Measurements from ENCODE around the gene ISM1. TPM values are rescaled to one million over a fixed set of nuclear protein-coding genes. Genes with fewer than 3 reads are reported as not detected.

The ISM1 gene
- total RNA-seq, 2 experiments from 2014 or later, result 0.87 to 1.1 TPM

- ChIA-PET CTCF (interaction anchor here (0.6 to 1.2 kb wide), 9 partner anchors 15 to 144 kb away, joined by 3 to 5 read pairs (median 4); no protein-coding TSS in a partner anchor), POLR2A (interaction anchor here (1.1 to 1.2 kb wide), 2 partner anchors 10 to 15 kb away, joined by 5 read pairs; no protein-coding TSS in a partner anchor)
- ATAC-seq (ENCODE audit: poor library complexity) (no peak), DNase-seq (no peak)
- Mint-ChIP-seq H3K36me3 (ENCODE audit: low read depth) (no peaks in the 10 kb centered on the region), H3K27ac (no peak overlapping the region), H3K9me3 (no peaks in the 10 kb centered on the region), H3K4me1 (ENCODE audit: low read depth) (peaks cover 39% of the 10 kb centered on the region), H3K4me3 (no peak overlapping the region), H3K27me3 (no peaks in the 10 kb centered on the region)
- Histone ChIP-seq H3K4me3 (ENCODE audit: low read length) (no peak overlapping the region), H3K36me3 (ENCODE audit: insufficient read depth, low read length) (no peaks in the 10 kb centered on the region), H3K27me3 (ENCODE audit: control insufficient read depth in 1 of 2, insufficient read depth in 2 of 2, low read length in 2 of 2) (no peaks in the 10 kb centered on the region), H3K27ac (ENCODE audit: low read depth in 1 of 2, low read length in 2 of 2) (no peak overlapping the region), H3K9me3 (ENCODE audit: control insufficient read depth in 1 of 2, insufficient read depth in 1 of 2, low read length in 2 of 2) (no peaks in the 10 kb centered on the region), H3K4me1 (ENCODE audit: insufficient read depth, low read length) (peaks cover 15% of the 10 kb centered on the region)
- intact Hi-C loops (cut with DNase I, micrococcal nuclease), result loop anchor here (1.0 kb wide), 3 partner anchors 16 to 144 kb away; no protein-coding TSS in a partner anchor
- no peak for TF ChIP-seq CTCF (IDR thresholded peaks at IDR 0.05)
These were observed 41.7 kb downstream of the ISM1 start for GRCh38 chr20:13262671-13263360.

- Histone ChIP-seq H3K9me3 (ENCODE audit: control insufficient read depth in 1 of 2, insufficient read depth in 1 of 2, low read length in 2 of 2) (no peaks in the 10 kb centered on the region), H3K36me3 (ENCODE audit: insufficient read depth, low read length) (no peaks in the 10 kb centered on the region), H3K27ac (ENCODE audit: low read depth in 1 of 2, low read length in 2 of 2) (no peak overlapping the region), H3K4me3 (ENCODE audit: low read length) (no peak overlapping the region), H3K4me1 (ENCODE audit: insufficient read depth, low read length) (peaks cover 15% of the 10 kb centered on the region), H3K27me3 (ENCODE audit: control insufficient read depth in 1 of 2, insufficient read depth in 2 of 2, low read length in 2 of 2) (no peaks in the 10 kb centered on the region)
- no peaks in the 10 kb centered on the region for H3K36me3 Mint-ChIP-seq (ENCODE audit: low read depth)
- ChIA-PET POLR2A (interaction anchor here (1.4 kb wide), 1 partner anchor 10 kb away, joined by 3 read pairs; no protein-coding TSS in a partner anchor), CTCF (no interaction called here)
- no peak for TF ChIP-seq CTCF (IDR thresholded peaks at IDR 0.05)
- no peak for DNase-seq
- ATAC-seq (ENCODE audit: poor library complexity), result no peak
- no peak overlapping the region for H3K4me3 Mint-ChIP-seq
- no peak overlapping the region for H3K27ac Mint-ChIP-seq
- intact Hi-C loops (cut with DNase I, micrococcal nuclease), result no loop called here
- no peaks in the 10 kb centered on the region for H3K27me3 Mint-ChIP-seq
- H3K4me1 Mint-ChIP-seq (ENCODE audit: low read depth), result peaks cover 39% of the 10 kb centered on the region
- no peaks in the 10 kb centered on the region for H3K9me3 Mint-ChIP-seq
These were observed 42.4 kb downstream of the ISM1 start for GRCh38 chr20:13263451-13263850.

- DNase-seq (no peak), ATAC-seq (ENCODE audit: poor library complexity) (no peak)
- no peak for TF ChIP-seq CTCF (IDR thresholded peaks at IDR 0.05)
- Mint-ChIP-seq H3K36me3 (ENCODE audit: low read depth) (no peaks in the 10 kb centered on the region), H3K9me3 (no peaks in the 10 kb centered on the region), H3K27ac (no peak overlapping the region), H3K27me3 (no peaks in the 10 kb centered on the region), H3K4me3 (no peak overlapping the region), H3K4me1 (ENCODE audit: low read depth) (peaks cover 37% of the 10 kb centered on the region)
- CTCF ChIA-PET, result no interaction called here
- no peaks in the 10 kb centered on the region for H3K9me3 ChIP-seq (ENCODE audit: control insufficient read depth in 1 of 2, insufficient read depth in 1 of 2, low read length in 2 of 2)
- H3K4me1 ChIP-seq (ENCODE audit: insufficient read depth, low read length), result peaks cover 15% of the 10 kb centered on the region
- no peak overlapping the region for H3K4me3 ChIP-seq (ENCODE audit: low read length)
- intact Hi-C loops (cut with DNase I, micrococcal nuclease), result no loop called here
- no peaks in the 10 kb centered on the region for H3K36me3 ChIP-seq (ENCODE audit: insufficient read depth, low read length)
- H3K27ac ChIP-seq (ENCODE audit: low read depth in 1 of 2, low read length in 2 of 2), result no peak overlapping the region
- POLR2A ChIA-PET, result interaction anchor here (1.4 kb wide), 1 partner anchor 12 kb away, joined by 3 read pairs; no protein-coding TSS in a partner anchor
- H3K27me3 ChIP-seq (ENCODE audit: control insufficient read depth in 1 of 2, insufficient read depth in 2 of 2, low read length in 2 of 2), result no peaks in the 10 kb centered on the region
These were observed 43.8 kb downstream of the ISM1 start for GRCh38 chr20:13264907-13265306.

Data from CD4-positive, alpha-beta T cell (primary cell).